Measurements from ENCODE around the gene KIF23. TPM values are rescaled to one million over a fixed set of nuclear protein-coding genes. Genes with fewer than 3 reads are reported as not detected.

Gene KIF23
- total RNA-seq, 4 donors from 2014 or later: 4.5 to 13.2 (median 8.9) TPM

DNA sequence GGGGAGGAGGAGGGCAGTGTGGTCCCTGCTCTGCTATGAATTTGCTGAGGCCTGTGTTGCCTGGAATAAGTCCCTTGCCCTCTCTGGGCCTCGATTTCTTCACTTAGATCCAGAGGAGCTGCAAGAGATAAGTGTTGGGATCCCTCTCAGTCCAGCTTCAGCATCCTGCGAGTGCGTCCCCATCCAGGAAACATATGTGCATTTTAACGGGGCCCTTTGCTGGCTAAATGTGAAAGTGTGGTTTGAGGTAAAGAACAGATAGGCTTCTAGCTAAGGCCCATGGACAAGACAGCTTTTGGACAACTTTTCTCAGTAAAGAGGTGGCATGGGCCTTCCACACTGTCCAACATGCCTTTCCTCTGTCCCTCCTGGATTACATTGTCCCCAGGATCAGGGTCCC, 64.9 kb downstream of the KIF23 start:
- peaks cover 0 to 7% (median 0%) of the 10 kb centered on the region in 4 donors for H3K9me3 ChIP-seq
- H3K27ac ChIP-seq: peak overlapping the region in 1 of 4 donors; percentile 1
- no peaks in the 10 kb centered on the region for H3K36me3 ChIP-seq
- DNase-seq (ENCODE audit: low spot score in 2 of 2): no peak
- no peak overlapping the region for H3K4me3 ChIP-seq
- peaks cover 0 to 20% (median 2%) of the 10 kb centered on the region in 4 donors for H3K4me1 ChIP-seq
- H3K27me3 ChIP-seq: no peaks in the 10 kb centered on the region
- TF ChIP-seq EP300 (IDR thresholded peaks at IDR 0.05): no peak
- no peak for TF ChIP-seq POLR2A (IDR thresholded peaks at IDR 0.05)
- TF ChIP-seq, protein P1, sequence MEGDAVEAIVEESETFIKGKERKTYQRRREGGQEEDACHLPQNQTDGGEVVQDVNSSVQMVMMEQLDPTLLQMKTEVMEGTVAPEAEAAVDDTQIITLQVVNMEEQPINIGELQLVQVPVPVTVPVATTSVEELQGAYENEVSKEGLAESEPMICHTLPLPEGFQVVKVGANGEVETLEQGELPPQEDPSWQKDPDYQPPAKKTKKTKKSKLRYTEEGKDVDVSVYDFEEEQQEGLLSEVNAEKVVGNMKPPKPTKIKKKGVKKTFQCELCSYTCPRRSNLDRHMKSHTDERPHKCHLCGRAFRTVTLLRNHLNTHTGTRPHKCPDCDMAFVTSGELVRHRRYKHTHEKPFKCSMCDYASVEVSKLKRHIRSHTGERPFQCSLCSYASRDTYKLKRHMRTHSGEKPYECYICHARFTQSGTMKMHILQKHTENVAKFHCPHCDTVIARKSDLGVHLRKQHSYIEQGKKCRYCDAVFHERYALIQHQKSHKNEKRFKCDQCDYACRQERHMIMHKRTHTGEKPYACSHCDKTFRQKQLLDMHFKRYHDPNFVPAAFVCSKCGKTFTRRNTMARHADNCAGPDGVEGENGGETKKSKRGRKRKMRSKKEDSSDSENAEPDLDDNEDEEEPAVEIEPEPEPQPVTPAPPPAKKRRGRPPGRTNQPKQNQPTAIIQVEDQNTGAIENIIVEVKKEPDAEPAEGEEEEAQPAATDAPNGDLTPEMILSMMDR (IDR thresholded peaks at IDR 0.05): no peak
- WGBS, 2 donors: 84 to 88% methylated on average over 3 to 4 of the region's 4 CpGs

DNA sequence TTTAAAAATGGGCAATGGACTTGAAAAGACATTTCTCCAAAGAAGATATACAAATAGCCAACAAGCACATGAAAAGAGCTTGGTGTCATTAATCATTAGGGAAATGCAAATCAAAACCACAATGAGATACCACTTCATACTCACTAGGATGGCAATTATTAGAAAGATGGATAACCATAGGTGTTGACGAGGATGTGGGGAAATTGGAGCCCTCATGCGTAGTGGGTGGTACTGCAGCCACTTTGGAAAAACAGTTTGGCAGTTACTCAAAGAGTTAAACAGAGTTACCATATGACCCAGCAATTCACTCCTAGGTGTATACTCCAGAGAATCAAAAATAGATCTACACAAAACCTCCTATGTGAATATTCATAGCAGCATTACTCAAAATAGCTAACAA, 65.8 kb downstream of the KIF23 start:
- Histone ChIP-seq H3K36me3 (no peaks in the 10 kb centered on the region), H3K27ac (no peak overlapping the region), H3K9me3 (peaks cover 0 to 7% (median 0%) of the 10 kb centered on the region in 4 donors), H3K4me3 (no peak overlapping the region), H3K27me3 (no peaks in the 10 kb centered on the region), H3K4me1 (peaks cover 0 to 29% (median 2%) of the 10 kb centered on the region in 4 donors)
- WGBS, 2 donors: 98 to 100% methylated on average over 2 of the region's 2 CpGs
- no peak for DNase-seq (ENCODE audit: low spot score in 2 of 2)
- TF ChIP-seq, protein P1 (IDR thresholded peaks at IDR 0.05): no peak
- TF ChIP-seq EP300 (IDR thresholded peaks at IDR 0.05): no peak
- TF ChIP-seq POLR2A (IDR thresholded peaks at IDR 0.05): no peak

DNA sequence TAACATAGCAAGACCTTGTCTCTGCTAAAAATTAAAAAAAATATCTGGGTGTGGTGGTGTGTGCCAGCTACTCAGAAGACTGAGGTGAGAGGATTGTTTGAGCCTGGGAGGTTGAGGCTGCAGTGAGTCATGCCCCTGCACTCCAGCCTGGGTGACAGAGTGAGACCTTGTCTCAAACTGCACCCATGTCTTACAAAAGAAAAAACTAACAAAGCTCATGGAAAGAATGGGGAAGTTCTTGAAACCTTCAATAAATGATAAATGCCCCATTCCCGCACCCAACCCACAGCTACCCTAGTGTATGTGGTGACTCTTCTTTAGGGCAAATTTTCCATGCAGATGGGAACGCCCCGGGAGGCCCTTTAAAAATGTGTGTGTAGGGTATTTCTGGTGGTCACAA, 66.8 kb downstream of the KIF23 start:
- Histone ChIP-seq H3K9me3 (peaks cover 0 to 13% (median 0%) of the 10 kb centered on the region in 4 donors), H3K36me3 (no peaks in the 10 kb centered on the region), H3K4me1 (peaks cover 0 to 34% (median 2%) of the 10 kb centered on the region in 4 donors), H3K4me3 (no peak overlapping the region), H3K27me3 (no peaks in the 10 kb centered on the region), H3K27ac (peak overlapping the region in 2 of 4 donors; percentile 3 to 42)
- TF ChIP-seq EP300 (IDR thresholded peaks at IDR 0.05) (no peak), POLR2A (IDR thresholded peaks at IDR 0.05) (no peak)
- TF ChIP-seq, protein P1 (IDR thresholded peaks at IDR 0.05): no peak
- WGBS, 2 donors: 58 to 68% methylated on average over 3 of the region's 3 CpGs
- DNase-seq (ENCODE audit: low spot score in 2 of 2): no peak

DNA sequence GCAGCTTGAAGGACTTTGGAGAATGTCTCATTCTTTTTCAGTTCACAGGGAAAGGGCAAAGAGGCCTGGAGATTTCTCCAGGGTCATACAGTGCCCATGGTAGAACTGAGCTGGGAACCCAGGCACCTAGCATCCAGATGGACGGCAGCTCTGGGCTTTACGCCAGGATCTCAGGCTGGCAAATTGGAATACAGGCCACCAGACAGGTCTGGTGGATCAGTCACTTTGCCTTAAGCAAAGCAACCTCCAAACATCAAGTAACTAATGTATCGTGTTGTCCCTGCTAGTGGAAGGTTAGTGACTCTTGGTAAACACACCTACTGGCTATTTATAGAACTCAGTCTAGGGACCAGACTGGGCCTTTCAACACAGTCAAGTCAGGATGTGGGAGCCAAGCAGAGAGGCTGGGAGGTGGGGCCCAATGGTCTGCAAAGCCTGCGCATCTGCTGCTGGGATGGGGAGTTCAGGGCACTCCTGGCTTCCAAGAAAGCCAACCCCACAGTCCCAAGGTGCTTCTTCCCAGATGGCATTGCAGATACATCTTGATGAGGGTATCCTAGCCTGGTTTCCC, 68.6 kb downstream of the KIF23 start:
- H3K9me3 ChIP-seq: peaks cover 0 to 14% (median 0%) of the 10 kb centered on the region in 4 donors
- no peaks in the 10 kb centered on the region for H3K36me3 ChIP-seq
- H3K4me3 ChIP-seq: no peak overlapping the region
- TF ChIP-seq POLR2A (IDR thresholded peaks at IDR 0.05) (no peak), EP300 (IDR thresholded peaks at IDR 0.05) (no peak)
- TF ChIP-seq, protein P1 (IDR thresholded peaks at IDR 0.05): no peak
- H3K27ac ChIP-seq: peak overlapping the region in 1 of 4 donors; percentile 5
- H3K27me3 ChIP-seq: no peaks in the 10 kb centered on the region
- peaks cover 0 to 49% (median 2%) of the 10 kb centered on the region in 4 donors for H3K4me1 ChIP-seq
- WGBS, 2 donors: 93 to 94% methylated on average over 3 to 4 of the region's 4 CpGs
- DNase-seq (ENCODE audit: low spot score in 2 of 2): no peak

DNA sequence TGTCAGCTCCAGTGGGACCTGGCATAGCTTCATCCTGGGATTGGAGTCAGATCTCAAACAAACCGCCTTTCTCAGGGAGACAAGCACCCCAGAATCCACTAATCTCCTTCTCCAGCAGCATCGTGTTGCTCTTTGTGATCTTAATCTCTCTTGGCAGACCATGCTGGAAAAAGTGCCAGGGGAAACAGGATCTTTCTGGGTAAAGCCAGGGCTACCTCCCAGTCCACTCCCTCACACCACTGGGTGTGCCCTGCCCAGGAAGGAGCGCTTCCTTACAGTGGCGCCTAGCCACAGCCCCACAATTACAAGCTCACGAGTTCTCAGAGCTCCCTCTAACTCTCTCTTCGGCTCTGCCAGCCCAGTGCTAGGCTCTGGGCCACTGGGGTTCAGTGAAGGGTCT, 70.7 kb downstream of the KIF23 start:
- H3K9me3 ChIP-seq: peaks cover 0 to 11% (median 0%) of the 10 kb centered on the region in 4 donors
- no peak for DNase-seq (ENCODE audit: low spot score in 2 of 2)
- WGBS, 2 donors: 64 to 66% methylated on average over 6 of the region's 6 CpGs
- TF ChIP-seq EP300 (IDR thresholded peaks at IDR 0.05) (no peak), POLR2A (IDR thresholded peaks at IDR 0.05) (no peak)
- TF ChIP-seq, protein P1 (IDR thresholded peaks at IDR 0.05): no peak
- peak overlapping the region in 1 of 4 donors; percentile 26 for H3K27ac ChIP-seq
- H3K4me1 ChIP-seq: peaks cover 0 to 59% (median 8%) of the 10 kb centered on the region in 4 donors
- H3K4me3 ChIP-seq: no peak overlapping the region
- H3K27me3 ChIP-seq: no peaks in the 10 kb centered on the region
- no peaks in the 10 kb centered on the region for H3K36me3 ChIP-seq
